Measurements from ENCODE around the gene INPP5A.

DNA sequence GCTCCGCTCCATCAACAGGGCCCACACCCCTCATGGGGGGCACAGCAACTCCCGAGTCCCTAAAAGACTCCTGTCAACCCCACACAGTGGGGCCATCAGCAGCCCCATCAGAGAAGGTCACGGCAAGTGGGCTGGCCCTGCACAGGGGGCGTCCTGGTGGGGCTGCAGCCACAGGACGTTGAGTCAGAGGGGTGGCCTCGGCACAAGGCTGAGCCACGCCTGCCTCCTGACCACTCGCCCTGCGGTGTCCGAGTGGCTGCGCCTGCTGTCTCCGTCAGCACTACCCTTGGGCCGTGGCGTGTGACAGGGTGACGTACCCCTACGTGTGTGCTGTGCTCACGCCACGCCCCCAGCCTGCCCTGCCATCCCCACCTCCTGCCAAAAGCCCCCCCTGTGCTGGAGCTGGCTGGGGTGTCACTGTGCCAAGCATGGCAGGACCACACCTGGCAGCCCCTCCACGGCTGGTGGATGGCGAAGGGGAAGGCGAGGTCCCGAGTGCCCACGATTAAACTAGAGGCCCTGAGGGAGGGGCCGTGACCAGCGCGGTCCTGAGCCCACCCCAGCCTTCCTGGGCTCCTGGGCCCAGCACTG, 274.4 kb downstream of the INPP5A start:
- TF ChIP-seq YY1 (IDR thresholded peaks at IDR 0.05; ENCODE audit: insufficient read depth, insufficient read length) (no peak), SUZ12 (IDR thresholded peaks at IDR 0.05; ENCODE audit: extremely low read depth, insufficient read depth, insufficient read length) (no peak)
